NCI-H82 (cell line): ENCODE data around the gene SLC25A13.

Experiments
- DNase-seq: peaks from one replicate; lab custom pipeline; 2025; lab: John Stamatoyannopoulos, UW

Gene SLC25A13

GRCh38 chr7:96322373-96322695, 436 bp upstream of the SLC25A13 start:
- peak; percentile 90 for DNase-seq

GRCh38 chr7:96321031-96321657, 754 bp downstream of the SLC25A13 start:
- DNase-seq, result peak; percentile 96

- no peak for DNase-seq
Observed at GRCh38 chr7:96320442-96320841, 1.5 kb downstream of the SLC25A13 start.

- DNase-seq, result no peak
Observed at GRCh38 chr7:96319439-96319838, 2.5 kb downstream of the SLC25A13 start.

- no peak for DNase-seq
Observed at GRCh38 chr7:96316949-96317348, 4.9 kb downstream of the SLC25A13 start.

GRCh38 chr7:96315125-96315512, 6.8 kb downstream of the SLC25A13 start:
- DNase-seq, result no peak

GRCh38 chr7:96314402-96315124, 7.3 kb downstream of the SLC25A13 start:
- no peak for DNase-seq

- DNase-seq, result peak; percentile 10
Observed at GRCh38 chr7:96313940-96314339, 8.0 kb downstream of the SLC25A13 start.

- DNase-seq, result no peak
Observed at GRCh38 chr7:96312502-96312901, 9.4 kb downstream of the SLC25A13 start.

GRCh38 chr7:96311967-96312366, 9.9 kb downstream of the SLC25A13 start:
- DNase-seq, result no peak

- DNase-seq, result no peak
Observed at GRCh38 chr7:96310110-96310509, 11.8 kb downstream of the SLC25A13 start.

GRCh38 chr7:96308950-96309263, 13.0 kb downstream of the SLC25A13 start:
- no peak for DNase-seq

GRCh38 chr7:96308253-96308949, 13.5 kb downstream of the SLC25A13 start:
- DNase-seq, result peak; percentile 87

- DNase-seq, result no peak
Observed at GRCh38 chr7:96306385-96307125, 15.3 kb downstream of the SLC25A13 start.

- DNase-seq, result no peak
Observed at GRCh38 chr7:96305915-96306314, 16.0 kb downstream of the SLC25A13 start.

- no peak for DNase-seq
Observed at GRCh38 chr7:96304573-96304972, 17.3 kb downstream of the SLC25A13 start.

- no peak for DNase-seq
Observed at GRCh38 chr7:96303686-96304443, 18.0 kb downstream of the SLC25A13 start.

GRCh38 chr7:96303105-96303685, 18.7 kb downstream of the SLC25A13 start:
- no peak for DNase-seq

GRCh38 chr7:96300986-96301385, 20.9 kb downstream of the SLC25A13 start:
- DNase-seq, result peak; percentile 31

GRCh38 chr7:96300502-96300901, 21.4 kb downstream of the SLC25A13 start:
- no peak for DNase-seq

GRCh38 chr7:96299496-96299895, 22.4 kb downstream of the SLC25A13 start:
- no peak for DNase-seq

- DNase-seq, result no peak
Observed at GRCh38 chr7:96297876-96298275, 24.0 kb downstream of the SLC25A13 start.
